Brain microvascular endothelial cell (primary cell): Measurements from ENCODE around the gene USP40.

ENCODE experiments used
- DNase-seq: peaks from one replicate; pipeline ENCODE4 v3.0.0-alpha.2; 2020
- H3K27ac ChIP-seq: fragments of 250-450 bp; sonication (Bioruptor Pico); 2 replicates; pipeline ENCODE4 v1.5.1; 2020; ENCODE audit warnings: mild to moderate bottlenecking, moderate library complexity
- H3K27me3 ChIP-seq: fragments of 250-450 bp; sonication (Bioruptor Pico); replicated peaks from 2 replicates; pipeline ENCODE4 v1.5.1; 2020; ENCODE audit warnings: mild to moderate bottlenecking
- H3K36me3 ChIP-seq: fragments of 250-450 bp; sonication (Bioruptor Pico); replicated peaks from 2 replicates; pipeline ENCODE4 v1.5.1; 2020; ENCODE audit warnings: mild to moderate bottlenecking
- H3K4me3 ChIP-seq: 2 replicates; pipeline ENCODE4 v1.5.1; 2011; ENCODE audit warnings: low read depth, mild to moderate bottlenecking, control low read depth, low read length, moderate library complexity
- CTCF ChIP-seq: IDR thresholded peaks from 2 replicates; pipeline ENCODE4 v1.5.1; 2011; ENCODE audit warnings: low read depth, mild to moderate bottlenecking, moderate library complexity, low read length, control low read depth, inconsistent platforms; ENCODE audit errors: missing control alignments
- in situ Hi-C: cut with HindIII; loops from 2 replicates; pipeline ENCODE4 v1.10.0; 2017; ENCODE audit warnings: low sequenced_read_pairs, low pct_ligation_motif_present

The USP40 gene

GRCh38 chr2:233495503-233496496, 70.8 kb downstream of the USP40 start:
- Histone ChIP-seq H3K36me3 (peaks cover 3% of the 10 kb centered on the region), H3K27me3 (no peaks in the 10 kb centered on the region), H3K27ac (no peak overlapping the region), H3K4me3 (no peak overlapping the region)
- TF ChIP-seq CTCF = no peak
- in situ Hi-C loops = no loop called here
- no peak for DNase-seq

GRCh38 chr2:233492751-233493150, 73.8 kb downstream of the USP40 start:
- in situ Hi-C loops = no loop called here
- Histone ChIP-seq H3K4me3 (no peak overlapping the region), H3K27me3 (no peaks in the 10 kb centered on the region), H3K36me3 (peaks cover 3% of the 10 kb centered on the region), H3K27ac (no peak overlapping the region)
- DNase-seq = no peak
- TF ChIP-seq CTCF = no peak

- no peak for TF ChIP-seq CTCF
- Histone ChIP-seq H3K27me3 (no peaks in the 10 kb centered on the region), H3K36me3 (peaks cover 3% of the 10 kb centered on the region), H3K4me3 (no peak overlapping the region), H3K27ac (no peak overlapping the region)
- in situ Hi-C loops = no loop called here
- no peak for DNase-seq
These were observed 74.5 kb downstream of the USP40 start for GRCh38 chr2:233492078-233492477.

- peaks cover 3% of the 10 kb centered on the region for H3K36me3 ChIP-seq
- H3K27me3 ChIP-seq = no peaks in the 10 kb centered on the region
- in situ Hi-C loops = no loop called here
- no peak for TF ChIP-seq CTCF
- no peak for DNase-seq
- no peak overlapping the region for H3K27ac ChIP-seq
- no peak overlapping the region for H3K4me3 ChIP-seq
These were observed 75.3 kb downstream of the USP40 start for GRCh38 chr2:233491326-233491725.

GRCh38 chr2:233490831-233491230, 75.8 kb downstream of the USP40 start:
- in situ Hi-C loops = no loop called here
- H3K27me3 ChIP-seq = no peaks in the 10 kb centered on the region
- H3K27ac ChIP-seq = no peak overlapping the region
- no peak for TF ChIP-seq CTCF
- H3K4me3 ChIP-seq = no peak overlapping the region
- no peak for DNase-seq
- H3K36me3 ChIP-seq = peaks cover 3% of the 10 kb centered on the region
